Retinal pigment epithelial cell (primary cell): ENCODE data around the gene MLH1.
"Not testable (repeated sequence)": the region's sequence is repeated elsewhere in the genome, so short reads cannot be mapped to it uniquely, and the experiment has no call there.

ENCODE experiments used
- DNase-seq: peaks from one replicate; pipeline ENCODE4 v3.0.0-alpha.2; 2010; ENCODE audit warnings: low read depth
- H3K4me3 ChIP-seq: 2 replicates; pipeline ENCODE4 v1.5.1; 2011; ENCODE audit warnings: mild to moderate bottlenecking, low read length, control low read depth, moderate library complexity
- CTCF ChIP-seq: conservative IDR thresholded peaks from 2 replicates; pipeline ENCODE4 v1.5.1; 2011; ENCODE audit warnings: low read depth, low read length, control low read depth, inconsistent platforms

MLH1 gene

GRCh38 chr3:37037352-37037751, 44.0 kb downstream of the MLH1 start:
- no peak for TF ChIP-seq CTCF
- no peak overlapping the region for H3K4me3 ChIP-seq
- no peak for DNase-seq

- DNase-seq = no peak
- TF ChIP-seq CTCF = no peak
- no peak overlapping the region for H3K4me3 ChIP-seq
Measured at GRCh38 chr3:37039161-37039846, 46.0 kb downstream of the MLH1 start.

- DNase-seq = no peak
- no peak for TF ChIP-seq CTCF
Measured at GRCh38 chr3:37040231-37040630, 46.9 kb downstream of the MLH1 start.

GRCh38 chr3:37041546-37042195, 48.4 kb downstream of the MLH1 start:
- H3K4me3 ChIP-seq = no peak overlapping the region
- DNase-seq = no peak
- TF ChIP-seq CTCF = no peak

More at GRCh38 chr3:37040231-37040630, 46.9 kb downstream of the MLH1 start:
- H3K4me3 ChIP-seq = no peak overlapping the region

- DNase-seq, H3K4me3 ChIP-seq: not testable (repeated sequence)
Measured at GRCh38 chr3:37042712-37043111, 49.4 kb downstream of the MLH1 start.

GRCh38 chr3:37050282-37050681, 57.0 kb downstream of the MLH1 start:
- no peak for DNase-seq
- no peak for TF ChIP-seq CTCF
- no peak overlapping the region for H3K4me3 ChIP-seq

- TF ChIP-seq CTCF = no peak
- DNase-seq = no peak
- H3K4me3 ChIP-seq = no peak overlapping the region
Measured at GRCh38 chr3:37052860-37053259, 59.5 kb downstream of the MLH1 start.
